Measurements from ENCODE around the gene LMAN1L. TPM values are rescaled to one million over a fixed set of nuclear protein-coding genes. Genes with fewer than 3 reads are reported as not detected.

Gene LMAN1L
- total RNA-seq, 2 experiments from 2014 or later, result 0.56 to 0.93 TPM

DNA sequence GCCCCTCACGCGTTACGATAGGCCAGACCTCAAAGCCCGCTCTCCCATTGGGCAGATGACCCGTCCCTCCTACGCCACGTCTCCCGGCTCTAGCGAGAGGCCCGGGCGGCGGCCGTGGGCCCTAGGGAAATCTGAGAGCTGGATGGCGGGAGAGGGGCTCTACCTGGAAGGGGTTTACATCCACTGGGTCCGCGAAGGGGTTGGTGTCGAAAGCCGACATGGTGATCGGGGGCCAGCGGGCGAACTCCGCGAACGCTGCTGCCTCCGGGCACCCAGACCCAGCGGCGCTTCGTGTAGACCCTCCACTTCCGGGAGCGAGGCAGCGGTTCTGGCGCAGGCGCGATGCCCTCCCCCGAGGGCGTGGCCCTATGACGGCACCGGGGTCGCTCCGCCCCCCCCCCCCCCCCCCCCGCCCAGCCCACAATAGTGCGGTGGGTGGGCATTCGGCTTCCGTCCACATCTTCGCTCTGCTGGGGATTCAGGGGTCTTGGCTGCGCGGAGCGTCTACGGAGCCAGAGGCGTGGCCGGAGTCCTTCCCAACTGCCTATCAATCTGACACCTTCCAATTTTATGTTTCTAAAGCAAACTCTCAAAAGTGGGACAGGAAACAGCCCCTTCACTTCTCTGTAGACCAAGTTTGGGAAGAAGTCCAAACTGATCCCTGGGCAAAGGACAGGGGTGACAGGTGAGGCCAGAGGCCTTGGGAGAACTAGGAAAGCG lies 60.6 kb downstream of the LMAN1L start, which contains the start of gene SCAMP2:
SCAMP2 (minus strand) TSS at position 330 of the 720 bp plus-strand sequence; CDS start at position 220, 110 bp downstream.
- H3K9me3 Mint-ChIP-seq, result no peaks in the 10 kb centered on the region
- peak within 1 kb of the TSS; percentile 94 for H3K4me3 Mint-ChIP-seq
- H3K27ac Mint-ChIP-seq, result peak within 1 kb of the TSS; percentile 90
- peaks cover 21% of the 10 kb centered on the region for H3K36me3 Mint-ChIP-seq (ENCODE audit: low read depth)
- H3K9me3 ChIP-seq (ENCODE audit: control insufficient read depth in 1 of 2, insufficient read depth in 1 of 2, low read length in 2 of 2), result no peaks in the 10 kb centered on the region
- no peak for TF ChIP-seq CTCF (IDR thresholded peaks at IDR 0.05)
- CTCF ChIA-PET, result interaction anchor here (1.1 to 1.7 kb wide), 4 partner anchors 17 to 80 kb away, joined by 3 to 7 read pairs (median 5); partner anchors contain the start of gene MPI
- no peaks in the 10 kb centered on the region for H3K27me3 Mint-ChIP-seq
- H3K4me3 ChIP-seq (ENCODE audit: low read length), result peak within 1 kb of the TSS; percentile 65
- H3K36me3 ChIP-seq (ENCODE audit: insufficient read depth, low read length), result peaks cover 2% of the 10 kb centered on the region
- POLR2A ChIA-PET, result interaction anchor here (0.7 to 1.8 kb wide), 10 partner anchors 10 to 95 kb away, joined by 3 to 9 read pairs (median 4); partner anchors contain the start of genes CSK, FAM219B, MPI and ULK3
- ATAC-seq (ENCODE audit: poor library complexity) (peak; percentile 90), DNase-seq (peak; percentile 79 to 95 (median 86))
- intact Hi-C loops (cut with DNase I, micrococcal nuclease), result loop anchor here (1.0 to 2.0 kb wide), 6 partner anchors 16 to 64 kb away; partner anchors contain the start of genes ULK3 (in 2 of the 2), FAM219B (in 1 of the 2) and MPI (in 1 of the 2)
- H3K4me1 Mint-ChIP-seq (ENCODE audit: low read depth), result peaks cover 45% of the 10 kb centered on the region
- H3K4me1 ChIP-seq (ENCODE audit: insufficient read depth, low read length), result peaks cover 50% of the 10 kb centered on the region
- H3K27me3 ChIP-seq (ENCODE audit: control insufficient read depth in 1 of 2, insufficient read depth in 2 of 2, low read length in 2 of 2), result no peaks in the 10 kb centered on the region
- H3K27ac ChIP-seq (ENCODE audit: low read depth in 1 of 2, low read length in 2 of 2), result peak within 1 kb of the TSS; percentile 93 to 94

GRCh38 chr15:74873756-74874424 lies 61.3 kb downstream of the LMAN1L start:
- no peaks in the 10 kb centered on the region for H3K9me3 ChIP-seq (ENCODE audit: control insufficient read depth in 1 of 2, insufficient read depth in 1 of 2, low read length in 2 of 2)
- ChIA-PET CTCF (interaction anchor here (1.1 to 1.7 kb wide), 4 partner anchors 16 to 80 kb away, joined by 3 to 7 read pairs (median 5); partner anchors contain the start of gene MPI), POLR2A (interaction anchor here (0.7 to 1.8 kb wide), 10 partner anchors 10 to 95 kb away, joined by 3 to 9 read pairs (median 4); partner anchors contain the start of genes CSK, FAM219B, MPI and ULK3)
- ATAC-seq (ENCODE audit: poor library complexity), result peak; percentile 8
- H3K27ac Mint-ChIP-seq, result peak overlapping the region; percentile 90
- intact Hi-C loops (cut with DNase I, micrococcal nuclease), result loop anchor here (1.0 to 2.0 kb wide), 6 partner anchors 15 to 63 kb away; partner anchors contain the start of genes ULK3 (in 2 of the 2), FAM219B (in 1 of the 2) and MPI (in 1 of the 2)
- peaks cover under 1% of the 10 kb centered on the region for H3K36me3 ChIP-seq (ENCODE audit: insufficient read depth, low read length)
- DNase-seq, result peak in 3 of 14 experiments; percentile 36 to 54 (median 52)
- H3K4me1 ChIP-seq (ENCODE audit: insufficient read depth, low read length), result peaks cover 44% of the 10 kb centered on the region
- peaks cover 39% of the 10 kb centered on the region for H3K4me1 Mint-ChIP-seq (ENCODE audit: low read depth)
- no peaks in the 10 kb centered on the region for H3K27me3 Mint-ChIP-seq
- TF ChIP-seq CTCF (IDR thresholded peaks at IDR 0.05), result no peak
- H3K36me3 Mint-ChIP-seq (ENCODE audit: low read depth), result peaks cover 18% of the 10 kb centered on the region
- H3K9me3 Mint-ChIP-seq, result no peaks in the 10 kb centered on the region
- H3K4me3 Mint-ChIP-seq, result peak overlapping the region; percentile 94
- no peaks in the 10 kb centered on the region for H3K27me3 ChIP-seq (ENCODE audit: control insufficient read depth in 1 of 2, insufficient read depth in 2 of 2, low read length in 2 of 2)
- H3K27ac ChIP-seq (ENCODE audit: low read depth in 1 of 2, low read length in 2 of 2), result peak overlapping the region; percentile 65 to 69
- peak overlapping the region; percentile 65 for H3K4me3 ChIP-seq (ENCODE audit: low read length)

Small RNA genes lying within 50 kb of the gene (microRNA-seq; reads per million reads assigned to microRNA genes)
- not detected for gene MIR4513 (ENCODE audit: borderline microRNAs expressed, borderline replicate concordance)
- gene MIR6882 (ENCODE audit: borderline microRNAs expressed, borderline replicate concordance), result 2.2 reads per million, percentile 9 among the genes with 10 or more reads in this experiment

Other genes with a start within 250 kb of the LMAN1L start
- 100 to 1,000 TPM; 275 to 293 TPM for gene CLK3, start 197.0 kb upstream of the LMAN1L start, total RNA-seq
- gene EDC3, start 116.8 kb upstream of the LMAN1L start, total RNA-seq, result 10 to 100 TPM; 11.0 to 11.1 TPM
- not detected for gene CYP1A1, start 87.3 kb upstream of the LMAN1L start, total RNA-seq
- not detected for gene CYP1A2, start 64.0 kb upstream of the LMAN1L start, total RNA-seq
- 100 to 1,000 TPM; 114 to 118 TPM for gene CSK, start 30.8 kb upstream of the LMAN1L start, total RNA-seq
- under 1 TPM; 0.16 to 0.53 TPM for gene CPLX3, start 13.8 kb downstream of the LMAN1L start, total RNA-seq
- gene ULK3, start 30.3 kb downstream of the LMAN1L start, total RNA-seq, result 10 to 100 TPM; 37.8 to 38.9 TPM
- gene SCAMP2, start 60.5 kb downstream of the LMAN1L start, total RNA-seq, result 10 to 100 TPM; 56.1 to 56.9 TPM
- gene MPI, start 77.2 kb downstream of the LMAN1L start, total RNA-seq, result 10 to 100 TPM; 28.9 to 30.3 TPM
- 10 to 100 TPM; 21.5 to 26.8 TPM for gene FAM219B, start 94.0 kb downstream of the LMAN1L start, total RNA-seq
- 10 to 100 TPM; 40.7 to 44.2 TPM for gene COX5A, start 125.2 kb downstream of the LMAN1L start, total RNA-seq
- gene RPP25, start 143.9 kb downstream of the LMAN1L start, total RNA-seq, result under 1 TPM; 0.14 to 0.45 TPM
- gene SCAMP5, start 182.7 kb downstream of the LMAN1L start, total RNA-seq, result 1 to 10 TPM; 5.7 to 6.4 TPM
- gene PPCDC, start 210.8 kb downstream of the LMAN1L start, total RNA-seq, result 1 to 10 TPM; 5.5 to 5.8 TPM

Measured in CD4-positive, alpha-beta T cell (primary cell).